ENCODE data around the gene KCP. TPM values are rescaled to one million over a fixed set of nuclear protein-coding genes. Genes with fewer than 3 reads are reported as not detected.

KCP gene
- total RNA-seq, 1 experiment from 2014 or later = 5.3 TPM

- Histone ChIP-seq H2AFZ (ENCODE audit: low read length) (no peak overlapping the region), H2BK120ac (ENCODE audit: low read depth, low read length, poor library complexity, severe bottlenecking) (no peak overlapping the region), H3K9ac (ENCODE audit: extremely low read depth, insufficient read length, low read length) (no peak overlapping the region), H2AK5ac (ENCODE audit: insufficient read length, low read length) (no peak overlapping the region), H2BK20ac (ENCODE audit: low read depth, low read length, poor library complexity, severe bottlenecking) (no peak overlapping the region), H3K4ac (ENCODE audit: low read depth, low read length) (no peak overlapping the region), H4K5ac (ENCODE audit: insufficient read length, low read depth, low read length) (no peak overlapping the region), H3K27me3 (ENCODE audit: insufficient read depth, low read length) (no peaks in the 10 kb centered on the region), H4K20me1 (ENCODE audit: control insufficient read depth, insufficient read depth, insufficient read length) (no peaks in the 10 kb centered on the region), H2BK5ac (ENCODE audit: insufficient read length, low read length) (no peak overlapping the region), H3K79me1 (ENCODE audit: insufficient read depth, low read depth, low read length, poor library complexity, severe bottlenecking) (no peaks in the 10 kb centered on the region), H3T11ph (ENCODE audit: low read length) (no peak overlapping the region), H3K4me2 (ENCODE audit: insufficient read depth, insufficient read length, low read length) (no peak overlapping the region), H4K91ac (ENCODE audit: insufficient read length, low read depth, low read length) (no peak overlapping the region), H2BK12ac (ENCODE audit: insufficient read length, low read depth, low read length) (no peak overlapping the region), H3K14ac (ENCODE audit: insufficient read depth, low read length) (no peak overlapping the region), H3K9me3 (ENCODE audit: control insufficient read depth, low read depth, low read length) (no peaks in the 10 kb centered on the region), H3K23ac (ENCODE audit: insufficient read length, low read depth, low read length) (no peak overlapping the region), H2BK15ac (ENCODE audit: low read depth, low read length) (no peak overlapping the region), H3K23me2 (ENCODE audit: insufficient read length, low read depth, low read length, poor library complexity, severe bottlenecking) (no peaks in the 10 kb centered on the region), H3K4me1 (ENCODE audit: insufficient read depth, low read length) (no peaks in the 10 kb centered on the region), H3K18ac (ENCODE audit: insufficient read length, low read depth, low read length) (no peak overlapping the region), H4K8ac (replicated peaks; ENCODE audit: insufficient read length, low read depth, low read length) (no peak overlapping the region), H3K56ac (ENCODE audit: insufficient read length, low read depth, low read length) (no peak overlapping the region), H3K79me2 (ENCODE audit: insufficient read depth, low read length) (no peaks in the 10 kb centered on the region), H3K27ac (ENCODE audit: insufficient read length, low read depth, low read length) (no peak overlapping the region)
- DNase-seq = no peak
- Mint-ChIP-seq H3K9me3 (0 out of 5 replicates have a peak, but pooled peaks cover 0 to 2% of the 10 kb centered on the region in 2 experiments), H3K27me3 (ENCODE audit: low read depth) (peaks cover 1% of the 10 kb centered on the region; the same call in 1 of the 2 replicates), H3K27ac (no peak overlapping the region; a peak in 1 of 7 replicates), H3K36me3 (ENCODE audit: insufficient read depth in 1 of 3, low read depth in 3 of 3) (peaks cover 0 to under 1% (median 0%) of the 10 kb centered on the region in 3 experiments; a peak in 2 of 7 replicates), H3K4me1 (peaks cover 3 to 4% of the 10 kb centered on the region in 2 experiments; a peak in 2 of 4 replicates), H3K4me3 (no peak overlapping the region)
- WGBS (ENCODE audit: extremely low coverage, insufficient read length, low lambda C conversion rate) = no CpG with 5 or more reads among the region's 14 CpGs
- no peak for TF ChIP-seq CTCF (conservative IDR thresholded peaks at IDR 0.05)
These were observed 32.0 kb downstream of the KCP start for GRCh38 chr7:128878226-128879105.
